CMK (cell line): ENCODE measurements around the gene RNF207.
A peak's percentile ranks its signal among the peaks of the same experiment; 100 is the strongest.

Experiments used
- DNase-seq: peaks from one replicate; pipeline ENCODE4 v3.0.0-alpha.2; 2010; ENCODE audit warnings: low read depth

RNF207 gene, protein sequence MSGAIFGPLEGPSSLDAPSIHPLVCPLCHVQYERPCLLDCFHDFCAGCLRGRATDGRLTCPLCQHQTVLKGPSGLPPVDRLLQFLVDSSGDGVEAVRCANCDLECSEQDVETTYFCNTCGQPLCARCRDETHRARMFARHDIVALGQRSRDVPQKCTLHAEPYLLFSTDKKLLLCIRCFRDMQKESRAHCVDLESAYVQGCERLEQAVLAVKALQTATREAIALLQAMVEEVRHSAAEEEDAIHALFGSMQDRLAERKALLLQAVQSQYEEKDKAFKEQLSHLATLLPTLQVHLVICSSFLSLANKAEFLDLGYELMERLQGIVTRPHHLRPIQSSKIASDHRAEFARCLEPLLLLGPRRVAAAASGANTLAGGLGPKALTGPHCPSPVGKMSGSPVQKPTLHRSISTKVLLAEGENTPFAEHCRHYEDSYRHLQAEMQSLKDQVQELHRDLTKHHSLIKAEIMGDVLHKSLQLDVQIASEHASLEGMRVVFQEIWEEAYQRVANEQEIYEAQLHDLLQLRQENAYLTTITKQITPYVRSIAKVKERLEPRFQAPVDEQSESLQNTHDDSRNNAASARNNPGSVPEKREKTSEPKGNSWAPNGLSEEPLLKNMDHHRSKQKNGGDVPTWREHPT

DNA sequence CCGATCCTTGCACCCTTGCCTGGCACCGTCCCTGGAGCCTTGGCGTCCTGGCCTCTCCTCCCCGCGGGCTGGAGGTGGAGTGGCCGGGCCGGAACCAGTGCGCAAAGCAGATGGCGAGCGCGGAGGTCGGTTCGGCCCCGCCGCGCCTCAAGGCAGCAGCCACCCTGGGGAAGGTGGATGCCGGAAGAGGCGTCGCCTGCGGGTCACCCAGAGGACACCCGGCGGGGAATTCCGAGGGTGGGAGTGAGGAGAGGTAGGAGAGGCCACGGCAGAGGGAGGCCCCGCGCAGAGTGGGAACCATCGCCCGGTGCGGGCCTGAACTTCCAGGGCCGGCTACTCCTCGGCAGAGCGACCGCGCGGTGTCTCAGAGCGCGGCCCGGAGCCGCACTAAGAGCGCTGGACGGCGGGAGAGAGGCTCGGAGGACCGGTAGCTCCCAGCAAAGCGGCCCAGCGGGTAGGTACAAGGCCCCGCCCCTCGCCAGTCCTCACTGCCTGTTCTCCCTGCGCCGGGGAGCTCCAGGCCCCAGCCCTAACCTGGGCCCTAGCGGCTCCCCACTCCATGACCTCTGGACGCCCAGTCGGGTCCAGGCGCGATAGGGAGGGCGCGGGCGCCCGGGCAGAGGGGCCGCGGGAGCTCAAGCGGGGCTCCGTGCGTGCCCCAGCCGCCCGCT, at the start of gene RNF207:
TSS of gene RNF207 (plus strand) at position 271 of the 671 bp plus-strand sequence. CDS start 417 bp downstream, outside the sequence.
- peak; percentile 87 for DNase-seq

DNA sequence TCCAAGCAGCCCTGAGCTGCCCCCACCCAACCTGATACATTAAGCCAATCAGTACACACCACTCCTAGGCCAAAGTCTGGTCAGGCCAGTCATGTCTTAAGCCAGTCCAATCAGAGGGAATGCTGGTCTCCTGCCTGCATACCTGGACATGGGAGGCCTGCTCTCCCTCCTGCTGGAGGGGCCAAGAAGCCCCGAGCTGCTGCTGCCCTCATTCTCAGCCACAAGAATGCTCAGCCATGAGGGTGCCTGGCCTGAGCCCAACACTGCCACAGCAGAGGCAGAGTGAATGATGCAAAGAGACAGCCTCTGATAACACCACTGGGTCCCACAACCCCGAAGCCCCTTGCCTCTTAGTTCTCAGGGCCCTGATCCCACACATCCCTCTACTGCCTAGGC, 48.8 kb upstream of the RNF207 start:
- DNase-seq, result no peak

DNA sequence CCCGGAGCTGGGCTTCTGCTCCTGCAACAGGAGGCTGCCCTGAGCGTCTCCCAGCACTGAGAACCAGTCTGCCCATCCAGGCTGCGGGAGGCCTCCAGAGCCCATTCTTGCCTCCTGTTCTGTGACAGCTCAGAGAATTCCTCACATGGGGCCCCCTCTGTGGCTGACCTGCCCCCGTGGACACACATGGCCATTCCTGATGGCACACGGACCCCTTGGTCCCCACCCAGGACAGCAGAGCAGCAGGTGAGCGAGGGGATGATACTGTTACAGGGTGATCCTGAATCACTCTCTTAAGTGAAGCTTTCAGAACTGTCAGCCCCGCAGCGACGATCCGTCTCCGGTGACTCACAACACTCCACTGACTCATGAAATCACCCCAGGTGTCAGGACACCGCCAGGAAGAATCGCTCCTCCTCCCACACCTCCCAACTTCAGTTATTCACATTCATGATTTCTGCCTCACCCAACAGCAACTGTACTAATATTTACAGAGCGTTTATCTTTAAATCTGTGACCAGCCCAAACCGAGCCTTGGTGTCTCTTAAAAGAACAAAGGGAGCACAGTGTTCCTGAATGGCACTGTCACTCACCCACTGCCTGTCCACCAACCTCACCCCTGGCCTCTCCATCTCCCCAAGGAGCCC, 48.3 kb upstream of the RNF207 start:
- DNase-seq, result no peak

DNA sequence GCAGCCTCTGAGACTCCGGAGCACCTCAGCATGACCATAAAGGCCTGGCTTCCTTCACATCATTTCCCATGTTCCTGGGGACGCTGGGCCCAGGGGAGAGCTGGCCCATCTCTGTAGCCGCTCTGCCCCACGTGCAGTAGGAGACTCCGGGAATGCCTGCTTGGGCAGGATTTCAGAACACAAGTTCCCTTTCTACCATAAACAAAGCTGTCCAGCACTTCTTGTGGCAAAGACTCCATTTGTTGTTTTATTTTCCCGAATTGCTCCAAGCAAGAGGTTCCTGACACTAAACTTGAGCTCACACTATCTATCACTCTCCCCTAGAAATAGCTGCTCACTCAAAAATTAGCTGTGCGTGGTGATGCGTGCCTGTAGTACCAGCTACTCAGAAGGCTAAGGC, 47.7 kb upstream of the RNF207 start:
- DNase-seq, result no peak

DNA sequence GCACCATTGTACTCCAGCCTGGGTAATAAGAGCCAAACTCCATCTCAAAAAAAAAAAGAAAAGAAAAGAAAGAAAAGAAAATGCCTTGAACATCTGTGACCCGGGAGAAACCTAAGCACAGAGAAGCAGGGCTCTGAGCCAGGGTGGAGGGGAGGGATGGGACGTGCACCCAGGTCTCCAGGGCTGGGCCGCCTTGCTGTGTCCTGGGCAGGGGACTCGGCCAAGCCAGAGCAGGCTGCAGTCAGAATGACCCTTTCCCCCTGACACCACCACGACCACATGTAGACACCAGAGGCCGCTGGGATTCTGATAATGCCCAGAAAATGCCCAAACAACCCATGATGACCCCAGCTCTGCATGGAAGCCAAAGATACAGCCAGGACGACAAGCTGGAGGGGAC, 43.6 kb upstream of the RNF207 start:
- no peak for DNase-seq

DNA sequence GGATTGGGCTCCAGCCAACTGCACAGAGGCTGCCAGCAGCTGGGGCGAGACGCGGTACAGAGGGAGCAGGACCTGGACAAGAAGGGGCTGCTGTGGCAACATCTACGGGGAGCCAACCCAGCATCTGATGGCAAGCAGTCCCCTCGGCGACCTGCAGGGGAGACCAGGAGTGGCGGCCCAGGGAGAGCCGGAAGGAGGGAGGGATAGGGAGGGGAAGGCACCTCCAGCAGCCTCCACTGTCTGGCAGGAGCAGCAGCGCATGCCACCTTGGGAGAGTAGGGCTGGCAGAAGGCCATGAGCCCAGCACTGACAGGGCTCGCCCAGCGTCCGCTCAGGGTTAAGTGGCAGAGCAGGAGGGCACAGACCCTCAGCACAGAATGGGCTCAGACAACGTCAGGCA, 43.1 kb upstream of the RNF207 start:
- no peak for DNase-seq

DNA sequence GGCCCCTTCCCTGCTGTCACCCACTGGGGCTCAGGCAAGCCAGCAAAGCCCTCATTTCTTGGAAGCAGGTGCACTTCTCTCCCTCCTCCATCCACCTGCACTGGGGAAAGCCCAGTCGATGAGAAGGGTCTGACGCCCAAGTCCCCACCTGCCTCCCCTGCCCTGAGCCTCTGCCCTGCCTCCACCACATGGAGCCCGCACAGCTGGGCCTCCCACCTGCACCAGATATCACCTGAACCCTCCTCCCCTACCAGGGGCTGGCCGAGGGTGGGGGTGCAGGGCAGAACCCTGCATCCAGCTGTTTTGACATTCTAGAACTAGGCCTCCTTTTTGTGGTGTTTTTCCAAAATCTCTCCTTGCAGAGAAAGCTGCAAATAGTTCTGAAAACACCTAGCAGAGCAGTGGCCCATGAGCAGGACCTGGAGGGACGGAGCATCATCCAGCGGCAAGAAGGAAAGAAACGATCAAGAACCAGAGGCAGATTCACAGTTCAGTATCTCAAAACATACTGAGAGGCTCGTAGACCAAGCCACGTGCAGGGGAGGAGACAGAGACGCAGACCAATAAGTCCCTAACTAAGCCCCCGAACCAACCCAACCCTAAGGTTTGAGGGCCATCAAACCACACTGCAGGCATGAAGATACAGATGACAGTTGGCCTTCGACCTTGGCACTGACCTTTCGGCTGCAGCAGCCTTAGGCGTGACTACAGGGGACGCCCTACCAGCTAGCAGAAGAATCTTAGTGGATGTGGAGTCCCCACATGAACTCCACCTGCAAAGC, 42.5 kb upstream of the RNF207 start:
- no peak for DNase-seq

DNA sequence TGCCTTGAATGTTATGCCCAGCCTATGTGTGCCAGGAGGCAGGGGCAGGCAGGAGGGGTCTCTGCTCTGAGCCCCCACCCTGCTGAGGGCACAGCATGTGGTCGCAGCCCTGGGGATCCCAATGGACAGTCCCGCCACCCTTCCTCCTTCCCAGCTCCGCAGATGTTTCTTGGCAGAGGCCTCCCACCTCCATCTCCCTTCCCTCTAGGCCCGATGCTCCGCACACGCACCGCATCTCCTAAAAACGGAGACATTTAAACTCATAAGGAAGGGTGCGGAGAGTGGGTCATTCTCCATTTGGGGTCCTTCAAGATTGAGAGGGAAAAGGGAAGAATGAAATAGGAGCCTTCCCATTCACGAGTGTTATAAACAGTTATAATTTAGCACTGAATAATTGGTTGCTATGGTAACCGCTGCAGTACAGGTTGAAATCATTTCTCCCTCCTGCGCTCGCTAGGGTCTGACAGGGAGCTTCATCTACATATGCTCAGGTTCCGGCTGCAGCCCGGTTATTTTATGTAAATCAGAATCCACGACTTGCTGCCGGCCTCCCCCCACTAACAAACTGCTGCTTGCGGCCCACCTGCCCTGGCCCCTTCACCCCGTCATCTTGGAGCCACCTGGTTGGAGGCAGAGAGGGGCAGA, 41.8 kb upstream of the RNF207 start:
- DNase-seq, result no peak

DNA sequence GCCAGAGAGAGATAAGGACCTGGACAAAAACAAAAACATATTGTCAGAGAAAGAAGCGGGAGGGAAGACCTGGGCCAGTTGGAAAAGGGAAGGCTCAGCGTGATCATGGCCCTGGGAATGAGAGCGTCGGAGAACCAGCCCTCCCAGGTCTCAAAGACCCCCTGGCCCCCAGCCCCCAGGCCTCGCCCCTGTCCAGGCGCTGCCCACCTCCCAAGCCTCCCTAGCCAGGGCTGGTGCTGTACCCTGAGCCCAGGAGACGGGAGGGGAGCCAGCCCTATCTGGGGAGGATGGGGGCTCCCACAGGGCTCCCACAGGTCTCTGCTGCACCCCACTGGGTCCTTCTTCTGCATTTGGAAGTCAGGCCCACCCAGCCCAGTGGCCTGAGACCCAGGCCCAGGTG, 40.9 kb upstream of the RNF207 start:
- DNase-seq, result no peak

DNA sequence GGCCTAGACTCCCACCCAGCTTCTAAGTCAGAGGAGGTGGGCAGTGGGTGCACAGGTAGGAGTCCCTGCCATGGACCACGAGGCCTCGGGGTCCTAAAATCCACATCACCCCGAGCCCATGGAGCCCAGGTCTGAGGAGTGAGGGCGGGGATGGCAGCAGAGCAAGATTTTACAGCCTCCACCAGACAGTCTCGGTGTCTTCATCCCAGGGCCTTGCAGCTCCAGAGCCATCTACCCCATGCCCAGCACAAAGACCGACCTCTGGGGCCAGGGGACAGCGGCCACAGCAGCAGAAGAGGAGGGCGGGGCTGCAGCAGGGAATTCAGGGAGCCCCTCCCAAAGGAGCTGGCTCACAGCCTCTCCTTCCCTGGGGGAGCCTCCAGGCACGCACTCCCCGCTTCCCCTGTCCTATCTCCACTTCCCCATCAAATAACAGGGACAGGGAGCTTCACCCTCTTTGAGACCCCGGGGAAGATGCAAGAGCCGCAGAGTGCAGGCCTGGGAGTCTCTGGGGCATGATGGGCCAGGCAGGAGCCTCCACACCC, 40.4 kb upstream of the RNF207 start:
- DNase-seq, result no peak

DNA sequence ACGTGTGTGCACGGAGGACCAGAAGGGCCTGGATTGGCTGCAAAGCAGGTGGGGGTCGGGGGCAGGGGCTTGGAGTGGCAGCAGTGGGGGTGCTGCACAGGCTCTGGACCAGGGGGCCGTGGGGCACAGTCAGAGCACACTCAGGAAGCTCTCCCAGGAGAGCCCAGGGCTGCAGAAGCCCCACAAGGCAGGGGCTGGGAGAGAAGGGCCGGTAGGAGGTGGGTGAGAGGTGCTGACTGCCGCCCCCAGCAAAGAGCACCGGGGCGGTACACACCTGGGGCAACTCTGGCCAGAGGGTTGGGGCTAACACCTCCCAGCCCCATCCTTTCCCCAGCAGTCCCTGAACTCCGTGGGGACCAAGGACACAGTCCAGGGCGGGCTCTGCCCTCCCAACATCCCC, 39.7 kb upstream of the RNF207 start:
- DNase-seq, result no peak

DNA sequence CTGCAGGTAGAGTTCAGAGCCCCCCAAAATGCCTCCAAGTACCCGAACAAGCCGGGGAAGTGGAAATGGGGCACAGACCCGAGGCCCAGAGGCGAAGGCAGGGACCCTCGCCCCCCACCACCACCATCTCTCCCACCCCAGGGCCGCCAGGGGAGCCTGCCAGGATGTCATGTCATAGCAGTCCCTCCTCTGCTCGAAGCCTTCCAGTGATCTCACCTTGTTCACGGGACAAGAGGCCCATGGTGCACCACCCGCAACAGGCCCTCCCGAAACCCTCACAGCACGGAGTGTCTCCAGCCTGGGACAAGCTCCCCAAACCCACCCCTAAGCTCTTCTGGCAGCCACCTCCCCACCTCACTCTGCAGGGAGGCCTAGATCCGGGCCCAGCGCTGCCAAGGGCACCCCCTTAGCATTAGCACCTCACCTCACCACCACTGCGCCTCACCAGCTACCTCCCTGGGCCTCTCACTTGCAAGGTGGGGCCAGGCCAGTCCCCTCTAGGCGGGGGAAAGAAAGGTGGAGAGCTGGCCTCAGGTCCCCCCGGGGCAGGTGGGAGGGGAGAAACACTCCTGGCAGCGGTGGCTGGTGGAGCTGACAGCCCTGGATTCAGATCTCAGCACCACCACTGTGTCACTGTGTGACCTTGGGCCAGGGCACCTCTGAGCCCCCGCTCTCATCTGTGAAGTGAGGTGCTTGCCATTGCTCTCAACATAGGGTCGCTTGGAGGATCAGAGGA, 39.1 kb upstream of the RNF207 start:
- DNase-seq, result no peak

DNA sequence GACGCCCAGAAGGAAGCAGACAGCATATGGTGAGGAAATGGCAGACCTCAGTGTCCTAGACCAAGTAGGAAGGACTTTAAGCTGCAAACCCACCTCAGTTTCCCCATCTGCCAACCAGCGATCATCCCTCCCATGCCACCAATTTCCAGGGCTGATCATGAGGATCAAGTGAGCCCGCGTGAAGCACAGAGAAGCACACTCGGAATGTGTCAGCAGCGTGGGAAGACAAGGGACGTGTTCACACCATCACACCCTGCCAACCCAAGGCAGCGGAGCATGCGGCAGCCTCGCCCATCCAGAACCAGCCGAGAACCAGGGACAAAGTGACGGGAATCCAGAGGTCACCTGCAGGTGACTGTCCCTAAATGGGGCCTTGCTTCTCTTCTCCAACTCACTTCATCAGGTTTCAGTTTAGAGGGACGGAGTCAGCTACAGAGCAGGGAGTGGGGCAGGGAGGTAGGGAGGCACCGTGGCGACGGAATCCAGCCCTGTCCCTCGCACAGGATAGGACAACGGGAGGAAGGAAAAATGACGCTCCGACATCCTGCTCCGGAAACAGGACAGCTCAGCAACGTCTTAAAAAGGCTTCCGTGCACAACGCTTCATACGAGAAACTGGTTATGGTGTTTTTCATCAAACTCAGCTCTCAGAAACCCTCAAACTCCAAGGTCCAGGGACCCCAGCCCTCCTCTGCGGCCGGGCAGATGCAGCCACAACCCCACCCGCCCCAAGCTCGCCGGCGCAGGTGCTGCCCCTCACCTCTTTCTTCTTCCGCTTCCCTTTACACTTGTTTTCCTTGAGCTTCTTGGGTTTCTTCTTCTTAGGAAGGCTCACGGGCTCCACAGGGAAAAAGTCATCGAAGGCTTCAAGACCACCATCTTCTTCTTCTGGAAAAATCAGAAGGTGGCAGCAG, 38.3 kb upstream of the RNF207 start:
- no peak for DNase-seq

DNA sequence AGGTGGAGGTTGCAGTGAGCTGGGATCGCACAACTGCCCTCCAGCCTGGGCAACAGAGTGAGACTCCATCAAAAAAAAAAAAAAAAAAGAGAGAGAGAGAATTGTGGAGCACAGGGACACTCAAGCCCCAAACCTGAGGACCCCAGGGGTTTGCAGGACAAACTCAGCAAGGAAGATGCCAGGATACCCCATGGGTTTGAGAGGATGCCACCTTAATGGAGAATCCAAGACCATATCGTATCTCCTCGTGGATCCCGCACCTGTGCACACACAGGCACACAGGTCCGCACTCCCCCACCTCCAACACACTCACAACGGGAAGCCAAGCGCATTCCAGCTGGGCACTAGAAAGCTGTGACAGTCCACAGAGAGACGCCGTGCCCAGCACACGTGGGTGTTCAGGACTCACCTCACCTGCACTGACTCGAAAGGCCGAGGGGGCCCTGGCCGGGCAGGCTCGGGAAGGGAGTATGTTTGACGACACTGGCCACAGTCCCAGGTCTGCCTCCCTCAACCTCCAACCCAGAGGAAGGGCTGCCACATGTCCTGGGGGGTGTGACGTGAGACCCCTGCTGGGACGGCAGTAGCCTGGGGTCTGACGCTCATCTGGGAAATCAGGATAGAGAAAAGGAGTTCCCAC, 36.9 kb upstream of the RNF207 start:
- DNase-seq, result no peak

DNA sequence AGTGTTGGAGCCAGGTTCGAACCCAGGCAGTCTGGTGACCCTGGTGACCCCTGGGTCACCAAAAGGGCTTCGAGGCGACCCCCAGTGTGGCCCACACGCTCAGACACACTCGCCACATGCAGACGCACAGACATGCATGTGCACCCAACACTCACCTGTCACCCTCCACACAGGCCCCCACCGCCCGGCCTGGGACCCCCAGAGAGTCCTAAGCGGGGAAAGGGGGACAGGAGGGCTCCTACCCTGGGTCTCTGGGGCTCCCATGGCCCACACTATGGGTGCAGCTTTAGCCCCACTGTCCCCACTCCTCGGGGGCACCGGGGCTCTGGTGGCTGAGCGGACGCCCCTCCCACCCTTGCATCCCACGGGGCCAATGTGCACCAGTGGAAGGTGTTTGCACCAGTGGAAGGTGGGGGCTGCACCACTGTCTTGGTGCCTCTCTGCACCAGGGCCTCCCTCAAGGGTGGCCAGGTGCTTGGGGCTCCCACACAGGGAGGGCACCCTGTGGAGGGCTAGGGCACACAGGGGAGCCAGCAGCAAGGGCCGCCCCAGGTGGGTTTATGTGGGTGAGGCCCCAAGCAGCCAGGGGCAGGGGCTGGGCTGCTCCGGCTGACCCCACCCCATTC, 35.7 kb upstream of the RNF207 start:
- DNase-seq, result no peak

DNA sequence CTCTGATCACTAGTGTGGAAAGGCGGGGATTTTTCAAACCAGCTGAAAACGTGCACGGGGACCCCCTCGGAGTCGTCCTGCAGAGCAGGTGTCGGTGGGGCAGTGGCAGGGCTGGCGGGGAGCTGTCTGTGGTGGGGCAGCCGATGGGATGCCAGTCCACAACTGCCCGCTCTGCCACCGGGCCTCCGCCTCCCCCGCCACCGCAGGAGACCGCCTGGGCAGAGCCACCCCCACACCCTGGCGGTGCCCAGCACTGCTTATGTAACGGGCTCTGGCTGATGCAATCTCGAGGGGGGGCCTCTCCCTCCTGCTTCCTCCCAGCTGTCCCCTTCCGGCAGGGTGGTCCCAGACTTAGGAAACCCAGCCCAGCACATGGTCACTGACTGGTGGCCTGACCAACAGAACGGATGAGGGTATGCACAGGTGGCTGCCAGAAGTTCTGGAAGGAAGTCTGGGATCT, 35.1 kb upstream of the RNF207 start:
- DNase-seq, result no peak

DNA sequence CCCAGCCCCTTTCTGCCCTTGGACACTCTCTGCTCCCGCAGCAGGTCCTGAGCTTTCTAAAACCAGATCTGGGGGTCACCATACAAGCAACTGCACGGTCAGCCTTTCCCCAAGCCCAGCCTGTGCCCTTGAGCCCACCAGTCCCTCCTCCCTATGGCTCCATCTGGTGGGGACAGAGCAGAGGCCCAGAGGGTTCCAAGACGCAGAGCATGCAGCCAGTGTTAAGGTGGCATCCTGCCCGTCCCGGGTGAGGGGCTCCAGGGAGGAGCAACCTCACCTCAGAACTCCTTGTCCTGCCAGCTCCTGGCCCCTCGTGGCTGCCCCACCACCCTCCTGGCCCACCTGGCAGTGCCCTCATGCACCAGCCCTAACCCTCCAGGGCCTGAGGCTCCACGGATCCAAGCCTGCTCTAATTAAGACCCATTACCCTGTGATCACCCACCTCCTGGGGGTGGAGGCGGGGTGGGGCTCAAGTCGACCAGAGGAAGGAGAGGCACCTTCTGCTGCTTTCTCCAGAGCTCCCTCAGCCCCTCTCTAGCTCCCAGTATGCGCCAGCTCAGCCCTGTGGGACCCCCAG, 34.3 kb upstream of the RNF207 start:
- DNase-seq, result no peak

DNA sequence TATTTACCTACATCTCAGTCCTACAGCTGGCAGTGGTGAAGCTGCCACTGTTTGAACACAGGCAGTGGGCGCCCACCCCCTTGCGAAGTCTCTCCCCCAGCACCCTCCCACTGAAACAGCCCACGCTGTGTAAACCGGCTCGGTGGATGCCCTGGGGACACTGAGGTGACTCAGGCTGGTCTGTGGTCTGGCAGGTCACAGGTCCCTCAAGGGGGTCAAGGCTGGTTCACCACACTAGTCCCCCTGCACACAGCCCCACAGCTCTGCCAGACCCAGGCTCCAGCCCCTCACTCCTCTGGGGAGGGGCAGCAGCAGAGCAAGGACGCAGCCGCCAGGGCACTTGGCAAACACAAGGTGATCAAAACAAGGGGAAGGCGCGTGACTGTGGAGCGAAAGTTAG, 33.4 kb upstream of the RNF207 start:
- DNase-seq, result no peak
